Neural crest cell (in vitro differentiated cells): Measurements from ENCODE around the gene LUZP1. TPM values are rescaled to one million over a fixed set of nuclear protein-coding genes. Genes with fewer than 3 reads are reported as not detected.
A peak's percentile ranks its signal among the peaks of the same experiment; 100 is the strongest.

Experiments
- DNase-seq: peaks from one replicate; pipeline ENCODE4 v3.0.0; 2021; ENCODE audit warnings: low read depth, mixed read lengths, low spot score
- H3K27ac Mint-ChIP-seq: one replicate; pipeline ENCODE4 v1.8.0; 2021; ENCODE audit warnings: mild to moderate bottlenecking, mixed read lengths; ENCODE audit not compliant: unreplicated experiment
- H3K27me3 Mint-ChIP-seq: 2 replicates; pipeline ENCODE4 v1.8.0; 2021; ENCODE audit warnings: low read depth, mild to moderate bottlenecking, mixed read lengths
- H3K36me3 Mint-ChIP-seq: 2 replicates; pipeline ENCODE4 v1.8.0; 2021; ENCODE audit warnings: low read depth, mild to moderate bottlenecking, mixed read lengths
- H3K4me1 Mint-ChIP-seq: 2 replicates; pipeline ENCODE4 v1.8.0; 2021; ENCODE audit warnings: mixed read lengths
- H3K4me3 Mint-ChIP-seq: one replicate; pipeline ENCODE4 v1.8.0; 2021; ENCODE audit warnings: mild to moderate bottlenecking, mixed read lengths
- H3K9me3 Mint-ChIP-seq: 2 replicates; pipeline ENCODE4 v1.8.0; 2021; ENCODE audit warnings: mixed read lengths
- CTCF ChIP-seq: fragments of 200-600 bp; sonication (generic); conservative IDR thresholded peaks from 2 replicates; pipeline ENCODE4 v1.5.0; 2021; ENCODE audit warnings: antibody characterized with exemption, mild to moderate bottlenecking
- total RNA-seq: library from RNA; stranded (reverse); gene quantifications from 2 replicates; pipeline ENCODE4 v1.2.1, GENCODE V29; 2021

The LUZP1 gene
- total RNA-seq, 1 donor from 2014 or later, result 31.4 TPM

GRCh38 chr1:23178414-23178813 lies 9.8 kb upstream of the LUZP1 start:
- no peak for DNase-seq
- Mint-ChIP-seq H3K4me3 (peak overlapping the region; percentile 77), H3K27ac (no peak overlapping the region), H3K27me3 (peaks cover 25% of the 10 kb centered on the region), H3K4me1 (peaks cover 15% of the 10 kb centered on the region), H3K9me3 (no peaks in the 10 kb centered on the region), H3K36me3 (no peaks in the 10 kb centered on the region)
- no peak for TF ChIP-seq CTCF

- peak; percentile 69 for DNase-seq
- peak; percentile 33 for TF ChIP-seq CTCF
- H3K4me3 Mint-ChIP-seq, result peak overlapping the region; percentile 77
- peaks cover 19% of the 10 kb centered on the region for H3K27me3 Mint-ChIP-seq
- H3K27ac Mint-ChIP-seq, result peak overlapping the region; percentile 67
- H3K9me3 Mint-ChIP-seq, result no peaks in the 10 kb centered on the region
- no peaks in the 10 kb centered on the region for H3K36me3 Mint-ChIP-seq
- peaks cover 15% of the 10 kb centered on the region for H3K4me1 Mint-ChIP-seq
Measured at GRCh38 chr1:23177438-23178380, 9.1 kb upstream of the LUZP1 start.

- Mint-ChIP-seq H3K27me3 (peaks cover 17% of the 10 kb centered on the region), H3K9me3 (no peaks in the 10 kb centered on the region), H3K27ac (peak overlapping the region; percentile 6), H3K36me3 (no peaks in the 10 kb centered on the region), H3K4me3 (peak overlapping the region; percentile 77), H3K4me1 (peaks cover 15% of the 10 kb centered on the region)
- DNase-seq, result no peak
- no peak for TF ChIP-seq CTCF
Measured at GRCh38 chr1:23177031-23177430, 8.4 kb upstream of the LUZP1 start.

- no peaks in the 10 kb centered on the region for H3K36me3 Mint-ChIP-seq
- H3K27ac Mint-ChIP-seq, result no peak overlapping the region
- peaks cover 21% of the 10 kb centered on the region for H3K4me1 Mint-ChIP-seq
- DNase-seq, result no peak
- no peak for TF ChIP-seq CTCF
- H3K9me3 Mint-ChIP-seq, result no peaks in the 10 kb centered on the region
- peaks cover 17% of the 10 kb centered on the region for H3K27me3 Mint-ChIP-seq
- H3K4me3 Mint-ChIP-seq, result no peak overlapping the region
Measured at GRCh38 chr1:23174426-23175110, 5.9 kb upstream of the LUZP1 start.

- no peak for TF ChIP-seq CTCF
- H3K27ac Mint-ChIP-seq, result no peak overlapping the region
- H3K9me3 Mint-ChIP-seq, result no peaks in the 10 kb centered on the region
- peak overlapping the region; percentile 32 for H3K4me3 Mint-ChIP-seq
- H3K27me3 Mint-ChIP-seq, result peaks cover 12% of the 10 kb centered on the region
- H3K36me3 Mint-ChIP-seq, result no peaks in the 10 kb centered on the region
- H3K4me1 Mint-ChIP-seq, result peaks cover 23% of the 10 kb centered on the region
- no peak for DNase-seq
Measured at GRCh38 chr1:23171181-23171755, 2.6 kb upstream of the LUZP1 start.
